ENCODE measurements around the gene CRY2.

DNA sequence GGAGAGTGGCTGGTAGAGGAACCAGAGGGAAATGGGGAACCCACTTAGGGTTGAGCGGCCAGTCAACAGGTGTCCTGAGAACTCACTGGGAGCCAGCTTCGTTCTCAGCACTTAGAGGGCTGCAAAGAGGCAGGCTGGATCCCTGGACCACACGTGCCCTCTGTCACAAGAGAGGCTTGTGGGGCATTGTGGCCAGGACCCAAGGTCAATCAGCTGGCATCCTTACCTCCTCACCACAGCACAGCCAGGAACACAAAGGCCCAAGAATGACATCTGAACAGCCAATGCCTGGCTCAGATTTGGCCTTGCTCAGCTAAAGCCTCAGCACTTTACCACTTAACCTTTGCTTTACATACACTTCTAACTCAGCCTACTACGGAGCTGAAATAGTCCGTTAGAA is 45.6 kb downstream of the CRY2 start:
- TF ChIP-seq, protein P1, sequence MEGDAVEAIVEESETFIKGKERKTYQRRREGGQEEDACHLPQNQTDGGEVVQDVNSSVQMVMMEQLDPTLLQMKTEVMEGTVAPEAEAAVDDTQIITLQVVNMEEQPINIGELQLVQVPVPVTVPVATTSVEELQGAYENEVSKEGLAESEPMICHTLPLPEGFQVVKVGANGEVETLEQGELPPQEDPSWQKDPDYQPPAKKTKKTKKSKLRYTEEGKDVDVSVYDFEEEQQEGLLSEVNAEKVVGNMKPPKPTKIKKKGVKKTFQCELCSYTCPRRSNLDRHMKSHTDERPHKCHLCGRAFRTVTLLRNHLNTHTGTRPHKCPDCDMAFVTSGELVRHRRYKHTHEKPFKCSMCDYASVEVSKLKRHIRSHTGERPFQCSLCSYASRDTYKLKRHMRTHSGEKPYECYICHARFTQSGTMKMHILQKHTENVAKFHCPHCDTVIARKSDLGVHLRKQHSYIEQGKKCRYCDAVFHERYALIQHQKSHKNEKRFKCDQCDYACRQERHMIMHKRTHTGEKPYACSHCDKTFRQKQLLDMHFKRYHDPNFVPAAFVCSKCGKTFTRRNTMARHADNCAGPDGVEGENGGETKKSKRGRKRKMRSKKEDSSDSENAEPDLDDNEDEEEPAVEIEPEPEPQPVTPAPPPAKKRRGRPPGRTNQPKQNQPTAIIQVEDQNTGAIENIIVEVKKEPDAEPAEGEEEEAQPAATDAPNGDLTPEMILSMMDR (IDR thresholded peaks at IDR 0.05): no peak
- no peak for TF ChIP-seq POLR2A (IDR thresholded peaks at IDR 0.05)
